HG03159 (cell line): ENCODE results near the gene TEX36.
A peak's percentile ranks its signal among the peaks of the same experiment; 100 is the strongest.
"Not testable (repeated sequence)": the region's sequence is repeated elsewhere in the genome, so short reads cannot be mapped to it uniquely, and the experiment has no call there.

ENCODE experiments used
- ATAC-seq: cut with Tn5 transposase; IDR thresholded peaks from one replicate; pipeline ENCODE4 v1.9.1; 2021; ENCODE audit warnings: mild to moderate bottlenecking, moderate library complexity; ENCODE audit not compliant: unreplicated experiment

The TEX36 gene

DNA sequence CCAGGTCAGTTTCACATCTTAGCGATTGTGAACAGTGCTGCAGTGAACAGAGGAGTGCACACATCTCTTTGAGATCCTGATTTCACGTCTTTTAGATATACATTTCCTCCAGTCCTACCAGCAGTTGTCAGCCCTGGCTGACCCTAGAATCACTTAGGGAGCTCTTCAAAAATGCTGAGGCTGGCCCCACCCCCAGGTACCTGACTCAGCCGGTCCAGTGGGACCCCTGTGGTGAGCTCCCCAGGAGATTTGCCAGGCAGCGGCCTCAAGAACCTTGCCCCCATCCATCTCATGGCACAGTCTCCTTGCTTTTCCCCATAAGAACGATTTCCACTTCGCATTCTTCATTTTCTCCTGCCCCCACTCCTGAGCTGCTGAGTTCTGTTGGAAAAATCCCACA is 45.5 kb downstream of the TEX36 start:
- ATAC-seq = no peak

DNA sequence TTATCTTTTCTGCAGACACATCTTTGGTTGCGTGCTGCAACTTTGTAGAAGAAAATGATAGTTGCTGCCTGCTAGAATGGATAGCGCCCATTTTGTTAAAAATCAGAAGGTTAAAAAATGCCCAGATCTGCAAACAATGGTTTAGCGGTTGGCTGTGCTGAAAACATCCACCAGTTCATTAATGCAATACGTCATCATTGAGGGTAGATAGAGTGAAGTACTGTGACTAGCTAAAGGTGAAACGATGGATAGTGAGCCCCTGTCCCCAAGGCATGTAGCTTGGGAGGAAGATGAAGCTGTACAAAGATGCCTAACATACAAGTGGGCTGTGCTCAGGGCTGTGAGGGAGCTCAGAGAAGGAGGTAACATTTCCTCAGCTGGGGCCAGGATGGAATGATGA is 48.4 kb downstream of the TEX36 start:
- ATAC-seq = no peak

DNA sequence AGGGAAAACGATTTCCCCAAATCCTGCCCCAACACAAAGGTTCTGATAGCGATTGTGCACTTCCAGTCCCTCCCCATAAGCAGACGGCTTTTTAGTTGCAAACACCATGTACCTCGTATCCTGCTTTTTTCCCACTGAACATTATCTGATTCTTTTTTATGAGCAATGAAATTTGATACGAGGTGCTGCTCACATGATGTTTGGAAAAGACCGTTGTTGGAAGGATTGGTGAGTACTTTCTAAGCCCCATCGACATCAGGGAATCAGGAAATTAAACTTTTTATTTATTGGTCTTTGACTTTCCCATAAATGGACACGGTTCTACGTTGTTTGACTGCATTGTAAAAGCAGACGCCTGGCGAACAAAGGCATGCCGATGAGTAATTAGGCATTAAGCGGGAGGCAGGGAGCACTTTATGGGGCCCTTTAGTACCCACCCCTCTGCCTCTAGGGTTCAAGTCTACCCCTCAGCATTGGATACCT is 49.4 kb downstream of the TEX36 start:
- ATAC-seq = no peak

DNA sequence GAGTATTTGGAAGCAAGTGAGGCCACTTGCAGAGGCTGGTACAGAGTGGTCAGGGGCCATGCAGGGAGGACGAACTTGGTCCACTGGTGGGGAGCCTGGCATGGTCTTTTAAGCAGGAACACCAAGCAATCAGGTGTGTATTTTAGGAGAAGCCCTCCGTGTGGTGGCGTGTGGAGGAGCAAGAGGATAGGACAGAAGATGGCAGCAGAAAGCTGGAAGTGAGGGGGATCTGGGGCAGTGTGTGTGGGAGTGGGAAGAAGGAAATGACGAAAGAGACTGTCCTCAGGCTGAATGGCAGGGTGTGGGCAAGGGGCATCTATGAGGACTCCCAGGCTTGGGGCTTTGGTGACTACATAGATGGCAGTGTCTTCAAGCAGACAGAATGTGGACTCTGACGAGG is 51.2 kb downstream of the TEX36 start:
- no peak for ATAC-seq

DNA sequence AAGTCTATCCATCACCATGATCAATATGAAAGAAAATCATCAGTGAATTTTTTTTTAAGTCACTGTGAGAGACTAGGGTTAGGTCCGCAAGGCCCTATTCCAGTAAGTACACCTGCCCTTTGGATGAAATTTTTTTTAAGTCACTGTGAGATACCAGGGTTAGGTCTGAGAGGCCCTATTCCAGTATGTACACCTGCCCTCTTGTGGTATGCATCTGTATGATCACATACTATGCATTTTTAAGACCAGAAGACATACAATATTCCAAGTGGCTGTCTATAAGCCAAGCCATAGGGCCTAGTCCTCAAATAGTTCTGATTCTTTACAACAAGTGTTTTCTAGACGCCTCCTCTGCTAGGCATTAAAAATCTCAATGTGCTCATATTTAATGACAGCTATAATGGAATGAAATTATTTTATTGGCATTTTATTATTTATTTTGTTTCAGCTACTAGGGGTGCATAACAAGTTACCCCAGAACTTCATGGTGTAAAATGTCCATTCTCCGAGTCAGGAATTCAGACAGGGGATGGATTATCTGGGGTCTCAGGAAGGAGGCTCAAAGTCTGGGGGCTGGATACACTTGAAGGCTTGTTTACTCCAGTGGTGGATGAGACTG is 53.1 kb downstream of the TEX36 start:
- peak; percentile 70 for ATAC-seq

DNA sequence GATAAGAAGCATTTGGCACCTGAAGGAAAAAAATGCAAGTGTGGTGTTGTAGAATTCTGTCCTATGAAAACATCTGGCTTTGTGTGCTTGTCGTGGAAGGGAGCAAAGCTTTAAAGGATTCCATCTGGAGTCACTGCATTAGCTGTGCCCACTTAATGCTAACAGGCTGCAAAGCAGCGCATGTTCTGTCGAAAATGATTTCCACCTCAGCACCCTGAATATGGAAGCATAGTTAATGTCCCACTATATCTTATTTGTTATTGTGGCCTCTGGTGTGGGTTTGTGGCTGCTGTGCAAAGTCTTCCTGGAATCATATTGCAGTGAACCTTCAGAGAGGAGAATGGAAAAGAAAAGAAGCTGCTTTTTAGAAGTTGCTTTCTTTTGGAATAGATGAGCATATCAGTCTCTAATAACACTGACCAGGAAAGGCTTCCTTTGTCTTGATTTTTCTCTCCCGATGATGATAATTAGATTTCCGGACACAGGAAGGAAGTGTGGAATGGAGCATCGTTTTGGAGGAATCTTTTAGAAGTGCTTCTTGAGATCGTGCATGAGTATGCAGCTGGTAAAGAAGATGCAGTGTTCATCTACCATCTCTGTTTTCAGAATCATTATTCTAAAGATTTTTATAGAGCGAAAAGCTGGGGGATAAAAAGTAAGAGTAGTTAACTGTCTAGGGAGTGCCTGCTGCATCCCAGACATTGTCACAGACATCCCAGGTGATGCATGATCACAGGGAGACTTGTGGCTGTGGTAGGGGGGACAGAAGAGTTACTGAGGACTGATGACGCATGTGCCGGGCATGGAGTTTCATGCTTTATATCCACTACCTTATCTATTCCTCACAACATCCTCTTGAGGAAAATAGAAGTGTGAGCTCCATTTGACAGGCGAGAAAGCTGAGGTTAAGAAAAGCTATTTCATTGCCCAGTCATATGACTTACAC is 54.6 kb downstream of the TEX36 start:
- no peak for ATAC-seq

DNA sequence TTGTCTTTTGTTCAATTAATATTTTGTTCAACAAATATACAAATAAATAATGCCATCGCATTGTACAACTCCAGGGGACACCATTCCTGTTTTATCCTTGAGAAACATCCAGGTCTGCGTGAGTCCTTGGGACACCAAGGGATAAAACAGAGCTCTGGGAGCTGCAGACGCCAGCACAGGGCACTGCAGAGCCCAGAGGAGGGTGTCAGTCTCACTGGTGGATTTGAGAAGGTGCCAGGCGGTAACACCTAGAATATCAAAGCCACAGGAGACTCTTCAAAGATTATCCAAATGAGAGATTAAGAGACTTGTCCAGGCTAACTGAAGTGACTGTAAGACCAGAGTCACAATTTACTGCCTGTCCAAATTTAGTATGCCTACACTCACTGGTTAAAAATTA is 55.3 kb downstream of the TEX36 start:
- ATAC-seq = no peak

DNA sequence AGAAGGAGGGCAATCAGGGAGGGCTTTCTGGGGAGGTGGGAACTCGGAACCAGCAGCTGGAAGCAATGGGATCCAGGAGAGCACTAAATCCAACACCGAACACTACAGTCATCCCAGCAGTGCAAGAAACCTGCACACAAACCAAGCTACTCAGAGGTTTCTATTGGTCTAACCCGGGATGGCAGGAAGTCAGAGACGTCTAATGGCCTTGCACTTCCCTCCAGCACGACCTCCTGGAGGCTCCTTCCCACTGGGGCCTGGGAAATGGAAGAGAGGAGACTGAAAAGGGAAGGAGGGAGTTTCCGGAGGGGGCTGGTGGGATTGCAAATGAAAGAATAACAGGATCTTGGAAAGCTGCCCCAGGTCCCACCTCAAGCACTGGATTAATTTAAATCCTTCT is 56.3 kb downstream of the TEX36 start:
- ATAC-seq = no peak

DNA sequence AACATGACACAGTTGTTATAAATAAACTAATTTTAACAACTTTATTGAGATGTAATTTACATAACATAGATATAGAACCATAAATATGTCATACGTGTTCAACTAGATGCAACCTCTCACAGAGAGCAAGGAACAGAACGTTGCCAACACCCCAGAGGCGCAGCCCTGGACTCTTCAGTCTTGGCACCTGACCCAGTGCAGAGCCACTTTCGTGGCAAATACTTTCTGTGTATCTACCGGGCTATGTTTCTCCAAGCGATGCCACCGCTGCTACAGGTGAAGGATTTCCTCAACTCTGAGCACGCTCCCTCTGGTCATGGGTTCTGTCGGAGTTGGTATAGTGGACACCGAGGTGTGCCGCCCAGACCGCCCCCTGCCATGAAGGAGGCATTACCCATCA is 57.4 kb downstream of the TEX36 start:
- no peak for ATAC-seq

DNA sequence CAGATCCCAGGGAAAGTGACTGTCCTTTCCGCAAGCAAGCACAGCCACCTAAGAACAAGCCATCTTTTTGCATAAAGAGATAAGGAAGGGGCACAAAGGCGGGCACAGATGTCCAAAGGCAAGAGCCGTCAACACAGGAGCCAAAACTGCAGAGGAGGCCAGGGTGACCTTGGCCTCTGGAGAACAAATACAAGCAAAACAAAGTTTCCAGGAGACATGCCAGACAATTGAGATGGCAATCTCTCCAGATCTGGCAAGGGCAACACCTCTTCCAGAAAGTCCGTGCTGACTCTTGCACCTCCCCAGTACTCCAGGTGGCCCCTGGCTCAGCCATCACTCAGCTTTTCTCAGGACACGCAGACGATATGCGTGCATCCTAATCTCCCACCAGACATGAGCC is 58.2 kb downstream of the TEX36 start:
- ATAC-seq = no peak

DNA sequence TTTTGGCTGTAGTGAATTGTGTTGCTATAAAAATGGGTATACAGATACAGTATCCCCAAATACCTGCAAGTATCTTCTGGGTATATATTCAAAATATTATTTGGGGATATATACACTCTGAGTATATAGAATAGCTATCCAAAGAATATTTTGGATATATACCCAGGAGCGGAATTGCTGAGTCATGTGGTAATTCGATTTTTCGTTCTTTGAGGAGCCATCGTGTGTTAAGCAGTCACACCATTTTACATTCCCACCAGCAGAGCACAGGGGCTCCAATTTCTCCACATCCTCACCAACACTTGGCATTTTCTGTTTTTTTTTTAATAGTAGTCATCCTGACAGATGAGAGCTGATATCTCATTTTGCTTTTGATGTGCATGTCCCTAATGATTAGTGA is 61.9 kb downstream of the TEX36 start:
- no peak for ATAC-seq

DNA sequence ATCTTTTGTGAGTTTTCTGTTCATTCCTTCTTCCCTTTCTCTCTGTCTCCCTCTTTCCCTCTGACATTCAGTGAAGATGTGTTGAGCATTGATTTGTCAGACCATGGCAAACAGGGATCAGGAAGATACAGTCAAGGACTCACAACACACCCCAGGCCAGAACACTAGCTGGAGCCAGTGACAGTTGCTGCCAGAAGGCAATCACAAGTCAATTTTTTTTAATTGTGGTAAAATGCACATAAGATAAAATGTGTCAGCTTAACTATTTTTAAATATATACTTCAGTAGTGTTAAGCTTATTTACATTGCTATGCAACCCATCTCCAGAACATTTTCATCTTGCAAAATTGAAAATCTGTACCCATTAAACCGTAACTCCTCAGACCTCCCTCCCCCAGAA is 62.6 kb downstream of the TEX36 start:
- ATAC-seq = no peak

DNA sequence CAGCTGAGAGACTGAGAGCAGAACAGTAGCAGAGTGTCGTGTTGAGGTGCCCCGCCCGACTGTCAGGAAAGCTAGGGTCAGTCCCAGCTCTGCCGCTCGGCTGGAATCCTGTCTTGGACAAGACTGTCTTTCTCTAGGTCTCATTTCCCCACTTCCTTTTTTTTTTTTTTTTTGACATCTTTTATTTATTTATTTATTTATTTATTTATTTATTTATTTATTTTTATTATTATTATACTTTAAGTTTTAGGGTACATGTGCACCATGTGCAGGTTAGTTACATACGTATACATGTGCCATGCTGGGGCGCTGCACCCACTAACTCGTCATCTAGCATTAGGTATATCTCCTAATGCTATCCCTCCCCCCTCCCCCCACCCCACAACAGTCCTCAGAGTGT is 69.9 kb downstream of the TEX36 start:
- ATAC-seq = not testable (repeated sequence)

DNA sequence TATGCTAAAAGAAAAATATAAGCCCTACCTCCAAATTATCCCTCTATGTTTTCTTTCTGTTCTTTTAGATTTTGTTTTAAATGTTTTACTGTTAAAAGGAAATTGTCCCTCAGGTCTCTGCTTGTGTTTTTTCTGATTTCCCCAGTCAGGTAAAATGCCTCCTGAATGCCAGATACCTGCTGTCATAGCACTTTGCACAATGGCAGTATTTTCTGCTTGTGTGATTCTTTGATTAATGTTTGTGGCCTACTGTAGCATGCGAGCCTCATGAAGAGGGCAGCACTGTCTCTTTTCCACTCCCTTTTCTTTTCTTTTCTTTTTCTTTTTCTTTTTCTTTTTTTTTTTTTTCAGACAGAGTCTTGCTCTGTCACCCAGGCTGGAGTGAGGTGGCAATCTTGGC is 71.2 kb downstream of the TEX36 start:
- no peak for ATAC-seq

DNA sequence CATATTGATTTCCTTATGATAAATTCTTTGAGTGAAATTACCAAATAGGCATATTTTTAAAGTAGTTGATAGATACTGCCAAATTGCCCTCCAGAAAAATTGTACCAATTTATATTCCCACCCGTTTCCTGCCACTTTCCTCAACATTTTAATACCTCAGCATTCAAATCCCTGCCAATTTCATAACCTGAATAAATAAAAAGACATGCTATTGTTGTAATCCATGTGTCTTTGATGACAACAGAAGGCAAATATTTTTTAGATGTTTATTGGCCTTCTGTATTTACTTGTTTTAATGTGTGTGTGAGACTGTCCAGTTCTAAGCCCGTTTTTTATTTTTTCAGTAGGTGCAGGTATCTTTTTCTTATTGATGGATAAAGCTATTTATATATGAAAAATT is 71.7 kb downstream of the TEX36 start:
- ATAC-seq = no peak

DNA sequence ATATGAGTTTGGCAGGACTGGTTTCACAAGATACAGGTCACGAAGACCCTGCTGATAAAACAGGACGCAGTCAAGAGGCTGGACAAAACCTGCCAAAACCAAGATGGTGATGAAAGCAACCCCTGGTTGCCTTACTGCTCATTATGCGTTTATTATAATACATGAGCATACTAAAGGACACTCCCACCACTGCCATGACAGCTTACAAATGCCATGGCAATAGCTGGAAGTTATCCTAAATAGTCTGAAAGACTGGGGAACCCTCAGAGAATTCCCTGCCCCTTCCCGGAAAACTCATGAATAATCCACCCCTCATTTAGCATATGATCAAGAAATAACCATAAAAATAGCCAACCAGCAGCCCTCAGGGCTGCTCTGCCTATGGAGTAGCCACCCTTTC is 73.1 kb downstream of the TEX36 start:
- ATAC-seq = no peak

DNA sequence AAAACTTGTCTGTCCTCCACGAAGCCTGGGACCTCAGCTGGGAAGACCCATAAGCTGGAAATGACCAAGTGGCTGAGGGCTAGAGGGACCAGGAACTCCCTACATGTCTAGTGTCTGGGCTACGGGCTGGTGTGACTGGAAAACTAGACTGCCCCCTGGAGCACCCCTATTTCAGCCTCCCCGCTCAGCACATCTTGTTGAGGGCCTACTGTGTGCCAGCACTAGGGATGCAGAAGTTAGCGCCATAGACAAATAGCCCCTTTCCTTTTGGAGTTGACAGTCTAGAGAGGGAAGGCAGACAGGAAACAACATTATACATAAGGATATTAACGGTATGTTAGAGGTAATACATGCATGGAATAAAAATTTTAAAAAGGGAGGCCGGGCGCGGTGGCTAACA is 74.5 kb downstream of the TEX36 start:
- no peak for ATAC-seq

DNA sequence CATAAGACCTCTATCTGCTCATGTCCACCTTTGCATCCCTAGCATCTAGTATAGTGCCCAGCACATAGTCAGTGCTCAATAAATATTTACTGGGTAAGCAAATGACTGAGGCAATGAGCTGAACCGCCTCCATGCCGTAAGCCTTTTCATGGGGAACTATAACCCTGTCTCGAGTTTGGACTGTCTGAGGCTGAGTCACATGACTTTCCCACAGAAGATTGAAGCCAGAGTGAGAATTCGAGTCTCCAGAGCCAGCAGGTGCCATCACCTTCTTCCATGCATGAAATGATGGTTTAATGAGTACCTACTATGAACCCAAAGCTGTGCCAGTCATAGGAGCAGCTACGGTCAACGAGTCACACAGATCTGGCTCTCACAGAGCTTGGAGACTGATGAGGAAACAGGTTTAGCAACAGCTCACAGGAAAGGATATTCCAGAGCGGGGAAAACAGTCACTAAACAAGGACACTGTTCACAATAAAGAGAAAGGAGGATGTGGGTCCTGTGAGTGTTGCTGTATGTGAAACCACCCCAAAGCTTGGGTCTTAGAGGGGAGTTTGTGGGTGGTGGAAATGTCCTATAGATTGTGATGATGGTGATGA is 75.2 kb downstream of the TEX36 start:
- no peak for ATAC-seq

DNA sequence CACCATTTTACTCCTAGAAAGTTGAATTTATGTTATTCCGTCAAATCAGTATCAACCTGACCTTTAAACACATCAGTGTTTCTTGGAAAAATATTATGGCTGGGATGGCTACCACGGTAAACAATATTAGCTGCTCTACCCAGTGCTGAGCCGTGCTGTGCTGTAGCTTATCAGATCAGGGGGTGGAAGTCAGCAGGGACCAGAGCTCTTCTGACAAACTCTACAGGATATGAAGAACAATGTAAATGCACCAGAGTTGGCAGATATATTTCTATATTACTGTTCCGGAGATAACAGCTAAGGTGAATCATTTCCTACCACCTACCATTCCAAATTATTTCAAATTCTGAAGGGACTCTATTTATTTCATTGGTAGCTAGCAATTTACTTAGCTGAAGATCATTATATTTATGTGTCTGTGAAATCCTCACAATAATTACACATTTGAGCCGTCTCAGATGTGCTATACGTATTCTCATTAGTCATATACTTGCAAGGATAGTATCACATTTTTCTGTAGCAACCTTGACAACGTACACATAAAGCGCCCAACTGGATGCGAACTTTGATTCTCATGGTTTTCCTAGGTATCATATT is 76.5 kb downstream of the TEX36 start:
- ATAC-seq = no peak
